ENCODE data around the gene FAM20C.

Gene FAM20C

GRCh38 chr7:289209-289755, 96.9 kb downstream of the FAM20C start:
- no peak overlapping the region for H3K4me3 ChIP-seq (replicated peaks; ENCODE audit: low read depth, low read length)
- no peak for DNase-seq (ENCODE audit: extremely low read depth, low read depth)
- no peak for TF ChIP-seq CTCF (IDR thresholded peaks at IDR 0.05; ENCODE audit: low read depth, low read length, missing control alignments)

GRCh38 chr7:289756-290553, 97.6 kb downstream of the FAM20C start, which contains the start of gene FOXL3:
Gene FOXL3 (plus strand): TSS chr7:290170. CDS start chr7:290170, 0 bp downstream.
- DNase-seq (ENCODE audit: extremely low read depth, low read depth) = no peak
- TF ChIP-seq CTCF (IDR thresholded peaks at IDR 0.05; ENCODE audit: low read depth, low read length, missing control alignments) = no peak
- H3K4me3 ChIP-seq (replicated peaks; ENCODE audit: low read depth, low read length) = no peak within 1 kb of the TSS

GRCh38 chr7:290554-291372, 98.4 kb downstream of the FAM20C start:
- no peak for DNase-seq (ENCODE audit: extremely low read depth, low read depth)
- no peak for TF ChIP-seq CTCF (IDR thresholded peaks at IDR 0.05; ENCODE audit: low read depth, low read length, missing control alignments)
- H3K4me3 ChIP-seq (replicated peaks; ENCODE audit: low read depth, low read length) = no peak overlapping the region

- no peak for DNase-seq (ENCODE audit: extremely low read depth, low read depth)
- TF ChIP-seq CTCF (IDR thresholded peaks at IDR 0.05; ENCODE audit: low read depth, low read length, missing control alignments) = no peak
- H3K4me3 ChIP-seq (replicated peaks; ENCODE audit: low read depth, low read length) = no peak overlapping the region
Observed at GRCh38 chr7:291373-292092, 99.2 kb downstream of the FAM20C start.

GRCh38 chr7:292226-292625, 99.9 kb downstream of the FAM20C start:
- no peak for TF ChIP-seq CTCF (IDR thresholded peaks at IDR 0.05; ENCODE audit: low read depth, low read length, missing control alignments)
- no peak overlapping the region for H3K4me3 ChIP-seq (replicated peaks; ENCODE audit: low read depth, low read length)

GRCh38 chr7:292826-293225, 100.5 kb downstream of the FAM20C start:
- no peak overlapping the region for H3K4me3 ChIP-seq (replicated peaks; ENCODE audit: low read depth, low read length)
- DNase-seq (ENCODE audit: extremely low read depth, low read depth) = no peak
- TF ChIP-seq CTCF (IDR thresholded peaks at IDR 0.05; ENCODE audit: low read depth, low read length, missing control alignments) = no peak

More at GRCh38 chr7:292226-292625, 99.9 kb downstream of the FAM20C start:
- DNase-seq (ENCODE audit: extremely low read depth, low read depth) = no peak

All from HFF-Myc (cell line).